Parathyroid adenoma (tissue), 2 donors: Measurements from ENCODE around the gene CNKSR2.

ENCODE experiments used
- H2AFZ ChIP-seq: fragments of 300-600 bp; sonication (generic); one replicate; pipeline ENCODE4 v1.7.0; 2017; ENCODE audit warnings: antibody characterized with exemption, mild to moderate bottlenecking
- H3K27ac ChIP-seq: fragments of 300-600 bp; sonication (generic); one replicate; pipeline ENCODE4 v1.7.0; 2017
- H3K27me3 ChIP-seq: fragments of 300-600 bp; sonication (generic); one replicate; pipeline ENCODE4 v1.7.0; 2017; ENCODE audit warnings: low read length; ENCODE audit not compliant: control insufficient read depth, insufficient read depth
- H3K36me3 ChIP-seq: fragments of 300-600 bp; sonication (generic); one replicate; pipeline ENCODE4 v1.7.0; 2017; ENCODE audit warnings: low read length; ENCODE audit not compliant: control insufficient read depth, insufficient read depth
- H3K4me1 ChIP-seq: fragments of 300-600 bp; sonication (generic); one replicate; pipeline ENCODE4 v1.7.0; 2017; ENCODE audit warnings: control low read depth
- H3K4me2 ChIP-seq: fragments of 300-600 bp; sonication (generic); one replicate; pipeline ENCODE4 v1.7.0; 2017; ENCODE audit warnings: low read length
- H3K4me3 ChIP-seq: fragments of 300-600 bp; sonication (generic); one replicate; pipeline ENCODE4 v1.7.0; 2017; ENCODE audit warnings: low read depth, low read length
- H3K79me2 ChIP-seq: fragments of 300-600 bp; sonication (generic); one replicate; pipeline ENCODE4 v1.7.0; 2017; ENCODE audit warnings: control low read depth
- H3K9ac ChIP-seq: fragments of 300-600 bp; sonication (generic); one replicate; pipeline ENCODE4 v1.7.0; 2017; ENCODE audit warnings: mild to moderate bottlenecking
- H3K9me3 ChIP-seq: fragments of 300-600 bp; sonication (generic); one replicate; pipeline ENCODE4 v1.7.0; 2017; ENCODE audit warnings: low read length; ENCODE audit not compliant: control insufficient read depth
- TF ChIP-seq, protein P1 (sequence below): fragments of 300-600 bp; sonication (generic); IDR thresholded peaks from one replicate; pipeline ENCODE4 v1.7.0; 2017; ENCODE audit warnings: antibody characterized with exemption, mild to moderate bottlenecking
- donor health status: primary hyperparathyroidism.

Gene CNKSR2

DNA sequence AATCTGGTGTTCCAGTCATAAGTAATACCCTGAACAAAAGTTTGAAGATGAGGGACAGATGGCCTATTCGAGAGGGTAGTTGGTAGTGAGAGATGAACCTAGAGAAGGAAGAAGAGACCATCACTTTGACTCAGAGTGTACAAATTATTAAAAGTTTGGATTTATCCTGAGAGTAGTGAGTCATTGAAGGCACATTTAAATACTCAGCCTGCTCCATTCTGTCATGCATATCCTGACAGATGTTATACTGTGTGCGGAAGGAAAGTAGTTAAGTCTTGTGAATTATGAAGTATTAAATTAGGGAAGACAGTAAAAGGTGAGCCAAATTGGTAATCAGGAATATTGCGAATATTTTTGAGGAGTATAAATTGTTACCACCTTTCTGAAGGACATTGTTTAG lies 190.8 kb downstream of the CNKSR2 start:
- Histone ChIP-seq H3K9me3 (no peaks in the 10 kb centered on the region), H3K27ac (no peak overlapping the region), H3K4me1 (no peaks in the 10 kb centered on the region), H3K27me3 (no peaks in the 10 kb centered on the region), H2AFZ (no peak overlapping the region), H3K36me3 (no peaks in the 10 kb centered on the region), H3K9ac (no peak overlapping the region), H3K4me3 (no peak overlapping the region), H3K4me2 (no peak overlapping the region), H3K79me2 (no peaks in the 10 kb centered on the region)
- TF ChIP-seq, protein P1, sequence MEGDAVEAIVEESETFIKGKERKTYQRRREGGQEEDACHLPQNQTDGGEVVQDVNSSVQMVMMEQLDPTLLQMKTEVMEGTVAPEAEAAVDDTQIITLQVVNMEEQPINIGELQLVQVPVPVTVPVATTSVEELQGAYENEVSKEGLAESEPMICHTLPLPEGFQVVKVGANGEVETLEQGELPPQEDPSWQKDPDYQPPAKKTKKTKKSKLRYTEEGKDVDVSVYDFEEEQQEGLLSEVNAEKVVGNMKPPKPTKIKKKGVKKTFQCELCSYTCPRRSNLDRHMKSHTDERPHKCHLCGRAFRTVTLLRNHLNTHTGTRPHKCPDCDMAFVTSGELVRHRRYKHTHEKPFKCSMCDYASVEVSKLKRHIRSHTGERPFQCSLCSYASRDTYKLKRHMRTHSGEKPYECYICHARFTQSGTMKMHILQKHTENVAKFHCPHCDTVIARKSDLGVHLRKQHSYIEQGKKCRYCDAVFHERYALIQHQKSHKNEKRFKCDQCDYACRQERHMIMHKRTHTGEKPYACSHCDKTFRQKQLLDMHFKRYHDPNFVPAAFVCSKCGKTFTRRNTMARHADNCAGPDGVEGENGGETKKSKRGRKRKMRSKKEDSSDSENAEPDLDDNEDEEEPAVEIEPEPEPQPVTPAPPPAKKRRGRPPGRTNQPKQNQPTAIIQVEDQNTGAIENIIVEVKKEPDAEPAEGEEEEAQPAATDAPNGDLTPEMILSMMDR, result no peak

DNA sequence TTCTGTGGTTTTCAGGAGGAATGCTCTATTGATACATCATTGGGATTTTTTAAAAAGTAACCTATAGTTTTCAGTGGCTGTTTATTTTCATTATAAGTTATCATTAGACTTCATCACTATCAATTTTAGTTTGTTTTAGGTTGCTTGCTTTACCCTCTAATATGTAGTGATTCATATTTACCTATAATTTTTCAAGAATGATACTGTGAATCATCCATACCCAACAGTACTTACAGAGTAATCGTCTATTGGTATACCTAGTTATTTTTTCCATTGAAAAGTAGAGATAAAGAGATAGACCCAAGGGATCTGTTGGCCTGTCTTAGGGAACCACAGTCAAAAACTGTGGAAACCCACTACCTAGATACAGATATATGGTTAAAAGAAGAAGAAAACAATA lies 200.6 kb downstream of the CNKSR2 start:
- Histone ChIP-seq H3K4me1 (no peaks in the 10 kb centered on the region), H3K27ac (no peak overlapping the region), H3K9ac (no peak overlapping the region), H3K79me2 (no peaks in the 10 kb centered on the region), H3K27me3 (no peaks in the 10 kb centered on the region), H3K4me3 (no peak overlapping the region), H2AFZ (no peak overlapping the region), H3K4me2 (no peak overlapping the region), H3K36me3 (no peaks in the 10 kb centered on the region), H3K9me3 (no peaks in the 10 kb centered on the region)
- TF ChIP-seq, protein P1, result no peak

DNA sequence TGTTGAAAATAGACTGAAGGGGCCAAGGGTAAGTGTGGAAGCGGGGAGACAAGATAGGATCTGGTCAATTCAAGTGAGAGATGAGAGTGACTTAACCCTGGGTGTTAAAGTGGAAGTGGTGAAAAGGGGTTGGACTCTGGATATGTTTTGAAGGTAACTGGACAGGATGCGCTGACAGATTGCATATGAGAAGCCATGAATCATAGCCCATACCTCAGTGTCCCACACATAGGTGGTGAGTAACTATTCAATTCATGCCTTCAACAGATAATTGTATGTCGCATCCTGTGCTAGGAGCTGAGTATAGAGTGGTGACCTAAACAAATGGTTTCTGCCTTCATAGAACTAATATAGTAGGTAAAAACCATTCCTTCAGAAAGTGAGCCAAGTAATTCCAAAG lies 207.3 kb downstream of the CNKSR2 start:
- Histone ChIP-seq H3K9me3 (no peaks in the 10 kb centered on the region), H3K79me2 (no peaks in the 10 kb centered on the region)
- TF ChIP-seq, protein P1, result no peak

DNA sequence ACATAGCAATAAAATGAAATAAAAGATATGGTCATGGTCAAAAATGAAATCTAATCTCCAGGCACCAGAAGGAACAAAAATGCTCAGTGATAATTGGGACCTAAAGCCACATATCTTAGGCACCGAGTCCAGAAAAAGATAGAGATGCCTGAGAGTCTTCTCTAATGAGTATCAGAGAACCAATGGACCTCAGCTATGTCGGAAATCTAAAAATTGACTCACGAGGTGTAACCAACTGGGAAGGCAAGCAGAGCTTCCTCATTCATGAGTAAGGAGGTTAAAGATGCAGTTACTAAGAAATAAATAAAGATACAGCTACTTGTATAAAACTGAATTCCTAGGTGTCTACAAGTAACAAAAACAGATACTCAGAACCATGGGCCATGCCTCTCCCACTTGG lies 211.8 kb downstream of the CNKSR2 start:
- no peaks in the 10 kb centered on the region for H3K36me3 ChIP-seq
- no peak overlapping the region for H2AFZ ChIP-seq
- H3K9me3 ChIP-seq, result no peaks in the 10 kb centered on the region
- no peak overlapping the region for H3K4me3 ChIP-seq
- H3K4me2 ChIP-seq, result no peak overlapping the region
- no peak overlapping the region for H3K9ac ChIP-seq
- H3K27me3 ChIP-seq, result no peaks in the 10 kb centered on the region
- no peaks in the 10 kb centered on the region for H3K79me2 ChIP-seq
- H3K4me1 ChIP-seq, result no peaks in the 10 kb centered on the region
- TF ChIP-seq, protein P1, result no peak
- H3K27ac ChIP-seq, result no peak overlapping the region

More for the DNA sequence above, 207.3 kb downstream of the CNKSR2 start:
- H3K4me1 ChIP-seq, result no peaks in the 10 kb centered on the region
- H3K9ac ChIP-seq, result no peak overlapping the region
- no peak overlapping the region for H2AFZ ChIP-seq
- no peaks in the 10 kb centered on the region for H3K27me3 ChIP-seq
- no peak overlapping the region for H3K4me3 ChIP-seq
- no peaks in the 10 kb centered on the region for H3K36me3 ChIP-seq
- no peak overlapping the region for H3K27ac ChIP-seq
- H3K4me2 ChIP-seq, result no peak overlapping the region

DNA sequence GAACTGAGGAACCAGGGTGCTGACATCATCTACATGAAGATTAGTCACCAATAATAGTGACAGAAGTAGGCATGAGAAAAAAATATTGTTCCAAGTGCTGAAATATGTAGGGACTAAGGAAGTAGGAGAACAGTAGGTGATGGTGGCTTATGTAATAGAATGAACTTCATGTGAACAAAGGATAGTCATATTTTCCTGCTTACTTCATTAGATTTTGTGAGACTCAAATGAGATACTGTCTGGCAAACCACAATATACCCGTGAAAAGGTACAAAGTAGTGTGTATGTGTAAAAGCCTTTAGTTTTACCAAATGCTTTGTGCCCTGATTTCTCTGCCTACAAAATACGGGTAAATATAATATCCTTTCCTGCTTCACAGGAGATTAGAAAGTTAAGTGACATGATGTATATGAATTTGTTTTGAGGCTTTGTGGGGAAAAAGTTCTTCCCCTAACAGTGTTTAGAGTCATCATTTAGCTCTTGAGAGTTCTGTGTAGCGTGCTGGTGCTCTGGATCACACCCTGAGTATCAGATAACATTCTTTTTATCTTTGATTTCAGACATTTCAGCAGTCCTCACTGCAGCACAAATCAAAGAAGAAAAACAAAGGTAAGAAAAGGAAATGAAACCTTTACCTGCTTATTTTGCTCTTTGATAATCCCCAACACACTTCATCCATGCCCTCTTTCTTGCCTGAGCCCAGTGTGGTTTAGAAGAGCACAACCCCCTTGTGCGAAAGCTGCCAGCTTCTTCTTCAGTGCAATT lies 216.0 kb downstream of the CNKSR2 start:
- H3K36me3 ChIP-seq, result no peaks in the 10 kb centered on the region
- H2AFZ ChIP-seq, result no peak overlapping the region

More for the DNA sequence above, 216.0 kb downstream of the CNKSR2 start:
- no peak overlapping the region for H3K9ac ChIP-seq
- H3K27ac ChIP-seq, result no peak overlapping the region
- H3K79me2 ChIP-seq, result no peaks in the 10 kb centered on the region
- no peaks in the 10 kb centered on the region for H3K9me3 ChIP-seq
- no peak overlapping the region for H3K4me3 ChIP-seq
- TF ChIP-seq, protein P1, result no peak
- no peak overlapping the region for H3K4me2 ChIP-seq
- no peaks in the 10 kb centered on the region for H3K27me3 ChIP-seq
- H3K4me1 ChIP-seq, result no peaks in the 10 kb centered on the region
